ACHN (cell line): ENCODE data around the gene FBXW5.

Experiments used
- DNase-seq: peaks from one replicate; pipeline ENCODE4 v3.0.0-alpha.2; 2015
- in situ Hi-C: cut with HindIII; loops from 2 replicates; pipeline ENCODE4 v1.10.0; 2017; ENCODE audit warnings: low sequenced_read_pairs, low pct_ligation_motif_present, low pct_unique_long_range_greater_than_20kb

FBXW5 gene

DNA sequence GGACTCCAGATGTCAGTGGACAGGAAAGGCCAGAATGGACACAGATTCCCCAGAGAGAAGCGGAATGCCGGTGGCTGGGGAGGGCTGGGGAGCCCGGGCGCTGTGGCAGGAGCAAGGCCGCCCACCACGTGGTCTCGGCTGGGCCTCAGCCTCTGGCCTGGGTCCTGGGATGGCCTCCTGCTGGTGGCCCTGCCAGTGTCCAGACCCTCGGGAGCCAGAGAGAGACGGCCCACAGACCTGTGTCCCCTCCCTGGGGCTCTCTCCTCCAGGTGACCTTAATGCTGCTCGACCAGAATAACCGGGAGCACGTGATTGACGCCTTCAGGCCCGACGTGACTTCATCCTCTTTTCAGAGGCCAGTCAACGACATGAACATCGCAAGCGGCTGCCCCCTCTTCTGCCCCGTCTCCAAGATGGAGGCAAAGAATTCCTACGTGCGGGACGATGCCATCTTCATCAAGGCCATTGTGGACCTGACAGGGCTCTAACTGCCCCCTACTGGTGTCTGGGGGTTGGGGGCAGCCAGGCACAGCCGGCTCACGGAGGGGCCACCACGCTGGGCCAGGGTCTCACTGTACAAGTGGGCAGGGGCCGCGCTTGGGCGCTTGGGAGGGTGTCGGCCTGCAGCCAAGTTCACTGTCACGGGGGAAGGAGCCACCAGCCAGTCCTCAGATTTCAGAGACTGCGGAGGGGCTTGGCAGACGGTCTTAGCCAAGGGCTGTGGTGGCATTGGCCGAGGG, 19.0 kb downstream of the FBXW5 start:
- in situ Hi-C loops = no loop called here
- DNase-seq = no peak

DNA sequence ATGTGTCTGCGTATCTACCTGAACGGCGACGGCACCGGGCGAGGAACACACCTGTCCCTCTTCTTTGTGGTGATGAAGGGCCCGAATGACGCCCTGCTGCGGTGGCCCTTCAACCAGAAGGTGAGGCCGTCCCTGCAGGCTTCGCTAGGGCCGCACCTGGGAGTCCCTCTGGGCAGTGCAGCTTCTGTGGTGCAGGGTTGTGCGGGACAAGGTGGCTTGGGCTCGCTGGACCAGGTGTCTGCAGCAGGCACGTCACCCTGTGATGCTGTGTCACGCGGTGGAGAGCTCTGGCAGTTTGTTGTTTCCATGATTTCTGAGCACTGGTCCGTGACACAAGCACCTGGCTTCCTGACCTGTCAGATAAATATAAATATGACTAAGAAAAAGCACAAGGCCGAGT, 20.7 kb downstream of the FBXW5 start:
- in situ Hi-C loops = no loop called here
- DNase-seq = no peak

DNA sequence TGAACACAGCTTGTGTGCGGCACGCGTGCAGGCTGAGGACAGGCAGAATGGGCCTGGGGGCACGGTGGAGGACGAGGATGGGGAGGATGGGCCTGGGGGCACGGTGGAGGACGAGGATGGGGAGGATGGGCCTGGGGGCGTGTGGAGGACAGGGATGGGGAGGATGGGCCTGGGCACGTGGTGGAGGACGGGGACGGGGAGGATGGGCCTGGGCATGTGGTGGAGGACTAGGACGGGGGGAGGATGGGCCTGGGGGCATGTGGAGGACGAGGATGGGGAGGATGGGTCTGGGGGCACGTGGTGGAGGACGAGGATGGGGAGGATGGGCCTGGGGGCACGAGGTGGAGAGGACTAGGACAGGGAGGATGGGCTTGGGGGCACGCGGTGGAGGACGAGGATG, 22.0 kb downstream of the FBXW5 start:
- in situ Hi-C loops = no loop called here
- no peak for DNase-seq

DNA sequence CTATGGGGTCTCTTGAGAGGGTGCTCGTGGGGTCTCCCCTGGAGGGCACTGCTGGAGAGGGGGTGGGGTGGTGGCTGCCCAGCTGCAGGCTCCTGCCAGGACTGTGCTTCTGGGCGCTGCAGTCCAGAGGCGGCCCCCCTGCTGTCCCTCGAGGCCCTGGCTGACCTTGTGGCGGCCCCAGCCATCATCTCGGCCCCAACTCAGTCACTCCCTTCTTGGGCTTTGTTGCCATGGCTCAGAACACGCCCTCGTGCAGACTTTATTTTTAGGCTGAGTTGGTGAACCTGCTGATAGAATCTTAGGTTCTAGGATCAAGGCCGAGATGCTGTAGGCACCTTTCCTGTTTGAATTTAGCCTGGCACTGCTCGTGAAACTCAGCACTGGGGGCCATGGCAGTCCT, 22.8 kb downstream of the FBXW5 start:
- in situ Hi-C loops = no loop called here
- DNase-seq = no peak

DNA sequence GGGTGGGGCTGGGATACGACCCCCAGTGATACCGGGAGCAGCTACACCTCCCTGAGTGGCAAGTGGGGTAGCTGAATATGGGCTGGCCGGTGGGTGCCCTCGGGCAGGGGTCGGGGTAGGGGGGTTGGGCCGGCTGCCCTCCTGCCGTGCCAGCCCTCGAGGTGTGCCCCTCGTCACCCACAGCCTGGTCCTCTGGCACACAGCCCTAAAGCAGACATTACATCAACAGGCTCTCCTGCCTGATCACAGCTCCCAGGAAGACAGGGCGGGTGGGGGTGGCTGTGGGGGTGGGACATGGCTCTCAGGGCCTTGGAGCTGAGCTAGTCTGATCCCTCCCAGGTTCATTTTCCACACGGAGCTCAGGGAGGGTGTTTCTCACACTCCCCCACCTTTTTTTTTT, 23.2 kb downstream of the FBXW5 start:
- in situ Hi-C loops = no loop called here
- DNase-seq = no peak

DNA sequence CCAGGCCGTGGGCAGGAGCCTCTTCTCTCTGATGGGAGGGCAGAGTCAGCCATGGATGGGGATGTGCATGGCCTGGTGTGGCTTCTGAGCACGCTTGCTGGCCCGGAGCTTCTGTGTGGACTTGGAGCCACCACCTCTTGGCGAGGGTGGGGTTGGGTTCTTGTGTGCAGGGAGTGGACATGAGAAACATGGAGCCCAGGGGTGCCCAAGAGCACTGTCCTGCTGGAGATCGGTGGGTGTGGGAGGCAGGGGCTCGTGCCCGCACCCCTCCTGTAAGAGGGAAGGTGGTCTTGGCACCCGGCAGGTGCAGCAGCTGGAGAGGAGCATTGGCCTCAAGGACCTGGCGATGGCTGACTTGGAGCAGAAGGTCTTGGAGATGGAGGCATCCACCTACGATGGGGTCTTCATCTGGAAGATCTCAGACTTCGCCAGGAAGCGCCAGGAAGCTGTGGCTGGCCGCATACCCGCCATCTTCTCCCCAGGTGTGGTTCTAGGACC, 23.8 kb downstream of the FBXW5 start:
- DNase-seq = no peak
- in situ Hi-C loops = no loop called here

DNA sequence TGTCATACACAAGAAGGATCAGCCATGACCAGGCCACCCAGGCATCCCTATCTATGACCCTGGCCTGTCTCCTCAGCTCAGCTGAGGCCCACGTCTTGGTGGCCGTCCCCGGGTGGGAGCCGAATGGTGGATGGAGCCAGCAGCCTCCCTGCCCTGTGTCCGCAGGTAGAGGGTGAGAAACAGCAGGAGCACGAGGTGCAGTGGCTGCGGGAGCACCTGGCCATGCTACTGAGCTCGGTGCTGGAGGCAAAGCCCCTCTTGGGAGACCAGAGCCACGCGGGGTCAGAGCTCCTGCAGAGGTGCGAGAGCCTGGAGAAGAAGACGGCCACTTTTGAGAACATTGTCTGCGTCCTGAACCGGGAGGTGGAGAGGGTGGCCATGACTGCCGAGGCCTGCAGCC, 24.5 kb downstream of the FBXW5 start:
- in situ Hi-C loops = no loop called here
- no peak for DNase-seq

DNA sequence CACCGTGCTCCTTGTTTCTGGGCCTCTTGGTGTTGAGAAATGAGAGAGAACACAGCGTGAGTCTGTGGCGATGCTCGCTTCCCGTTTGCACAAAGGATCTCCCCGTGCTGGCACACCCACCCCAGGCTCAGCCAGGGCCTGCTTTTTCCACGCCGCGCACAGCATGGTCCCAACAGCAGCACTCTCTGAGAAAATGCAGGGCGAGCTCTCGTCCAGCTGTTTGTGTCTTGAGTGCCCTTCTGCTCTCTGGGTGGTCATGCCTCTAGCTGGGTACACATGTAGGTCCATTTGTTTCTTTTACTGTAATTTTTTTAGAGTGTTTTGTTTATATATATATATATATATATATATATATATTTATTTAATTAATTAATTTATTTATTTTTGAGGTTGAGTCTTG, 26.6 kb downstream of the FBXW5 start:
- DNase-seq = no peak
- in situ Hi-C loops = no loop called here

DNA sequence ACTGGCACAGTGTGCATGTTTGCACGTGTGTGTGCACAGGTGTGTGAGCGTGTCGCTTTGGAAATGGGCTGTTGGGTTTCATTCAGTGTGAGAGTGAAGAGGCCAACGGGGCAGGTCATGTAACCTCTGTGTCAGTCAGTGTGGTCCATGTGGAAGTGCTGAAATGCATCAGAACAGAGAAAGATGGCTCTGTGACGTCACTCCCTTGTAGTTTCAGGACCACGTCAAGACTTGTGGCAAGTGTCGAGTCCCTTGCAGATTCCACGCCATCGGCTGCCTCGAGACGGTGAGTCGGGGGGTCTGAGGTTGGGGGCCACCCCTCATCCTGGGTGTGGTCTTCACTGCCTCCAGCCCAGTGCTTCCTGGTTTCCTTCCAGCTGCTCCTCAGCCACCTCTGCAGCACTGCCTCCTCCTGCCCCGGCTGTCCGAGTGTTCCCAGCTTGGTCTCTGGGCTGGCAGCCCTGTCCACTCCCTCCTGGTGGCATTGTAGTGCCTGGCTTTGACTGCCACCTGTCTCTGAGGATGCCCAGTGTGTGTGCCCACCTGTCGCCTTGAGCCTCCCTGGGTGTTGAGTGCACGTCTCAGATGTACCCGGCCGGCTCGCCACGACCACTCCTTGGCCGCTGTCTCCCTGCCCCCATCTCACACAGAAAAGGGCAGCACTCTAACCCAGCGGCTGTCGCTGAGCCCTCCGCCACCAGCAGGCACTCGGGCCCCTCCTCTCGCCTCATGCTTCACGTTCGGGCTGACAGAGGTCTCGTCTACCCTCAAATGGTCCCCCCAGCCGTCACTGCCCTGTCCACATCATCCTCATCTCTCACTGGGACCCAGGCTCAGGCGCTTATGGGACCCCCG, 28.0 kb downstream of the FBXW5 start:
- in situ Hi-C loops = no loop called here
- DNase-seq = no peak

DNA sequence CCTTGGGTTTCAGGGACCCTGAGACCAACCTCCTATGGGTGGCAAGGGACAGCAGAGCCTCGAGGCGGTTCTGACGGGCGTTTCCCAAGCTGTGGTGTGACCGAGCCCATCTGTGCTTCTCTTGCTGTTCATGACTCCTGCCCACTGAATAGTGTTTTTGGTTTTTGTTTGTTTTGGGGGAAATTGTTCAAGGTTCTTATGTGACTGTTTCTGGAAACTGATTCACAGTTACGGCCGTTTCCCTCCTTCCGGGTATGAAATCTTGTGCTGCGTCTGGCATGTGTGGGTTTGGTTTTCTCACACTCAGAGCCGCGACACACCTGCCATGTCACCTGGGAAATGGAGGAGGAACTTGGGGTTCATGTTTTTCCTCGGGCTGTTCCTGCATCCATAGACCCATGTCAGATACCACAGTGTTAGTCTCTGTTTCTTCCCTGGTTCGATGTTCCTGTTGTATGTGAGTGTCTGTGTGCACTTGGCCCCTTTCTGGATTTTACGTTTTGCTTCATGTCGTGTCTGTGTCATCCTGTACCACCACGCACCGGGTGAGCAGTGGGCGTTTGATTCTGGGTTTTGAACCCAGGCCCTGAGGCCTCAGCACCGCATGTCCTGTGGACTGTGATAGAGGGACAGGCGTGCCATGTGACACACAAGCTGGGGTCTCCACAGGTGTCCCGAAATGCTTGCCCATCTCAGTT, 28.8 kb downstream of the FBXW5 start:
- in situ Hi-C loops = no loop called here
- no peak for DNase-seq

DNA sequence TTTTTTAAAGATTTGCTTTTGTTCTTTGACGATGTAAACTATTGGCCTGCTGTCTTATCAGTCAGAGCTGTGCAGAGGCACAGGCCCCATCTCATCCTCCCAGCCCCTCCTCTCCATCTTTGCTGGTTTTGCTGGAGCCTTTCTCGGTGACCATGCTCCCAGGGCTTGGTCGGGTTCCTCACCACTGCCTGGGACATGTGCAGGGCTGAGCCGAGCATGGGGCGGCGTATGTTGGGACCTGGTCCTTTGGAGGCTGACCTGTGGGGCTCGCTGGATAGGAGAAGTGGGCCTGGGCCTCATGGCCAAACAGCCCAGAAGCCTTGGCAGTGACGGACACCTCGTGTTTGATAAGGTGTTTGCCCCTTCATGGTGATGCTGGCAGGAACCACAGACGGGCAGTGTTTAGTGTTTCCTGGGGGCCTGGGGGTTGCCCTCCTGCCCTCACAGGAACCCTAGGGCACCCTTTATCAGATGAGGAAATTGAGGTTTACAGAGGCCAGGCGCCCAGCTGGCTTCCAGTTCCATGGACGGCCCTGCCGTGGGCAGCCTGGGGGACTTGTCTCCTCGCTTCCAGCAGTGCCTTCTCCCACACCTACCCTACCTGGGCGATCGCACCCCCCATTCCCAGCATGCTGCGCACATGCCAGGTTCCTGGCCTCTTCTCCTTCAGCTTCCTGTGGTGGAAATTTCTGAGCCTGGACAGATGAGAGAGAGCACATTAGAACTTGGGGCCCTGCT, 30.7 kb downstream of the FBXW5 start:
- in situ Hi-C loops = no loop called here
- DNase-seq = no peak

DNA sequence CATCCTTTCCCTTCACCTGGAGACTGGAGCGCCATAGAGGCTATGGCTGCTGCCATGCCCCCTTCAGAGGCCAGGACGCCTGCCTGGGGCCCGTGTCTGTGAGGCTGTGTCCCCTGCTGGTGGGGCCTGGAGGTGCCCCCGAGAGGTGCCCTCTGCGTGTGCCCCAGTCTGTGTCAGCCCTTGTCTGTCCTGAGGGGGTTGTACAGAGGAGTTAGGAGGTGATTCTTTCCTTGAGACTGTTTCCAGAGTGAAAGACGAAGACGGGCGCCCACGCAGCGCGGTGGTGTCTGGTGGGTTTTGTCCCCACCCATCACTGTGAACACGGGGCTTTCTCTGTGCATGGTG, 33.7 kb downstream of the FBXW5 start:
- in situ Hi-C loops = no loop called here
- DNase-seq = no peak

DNA sequence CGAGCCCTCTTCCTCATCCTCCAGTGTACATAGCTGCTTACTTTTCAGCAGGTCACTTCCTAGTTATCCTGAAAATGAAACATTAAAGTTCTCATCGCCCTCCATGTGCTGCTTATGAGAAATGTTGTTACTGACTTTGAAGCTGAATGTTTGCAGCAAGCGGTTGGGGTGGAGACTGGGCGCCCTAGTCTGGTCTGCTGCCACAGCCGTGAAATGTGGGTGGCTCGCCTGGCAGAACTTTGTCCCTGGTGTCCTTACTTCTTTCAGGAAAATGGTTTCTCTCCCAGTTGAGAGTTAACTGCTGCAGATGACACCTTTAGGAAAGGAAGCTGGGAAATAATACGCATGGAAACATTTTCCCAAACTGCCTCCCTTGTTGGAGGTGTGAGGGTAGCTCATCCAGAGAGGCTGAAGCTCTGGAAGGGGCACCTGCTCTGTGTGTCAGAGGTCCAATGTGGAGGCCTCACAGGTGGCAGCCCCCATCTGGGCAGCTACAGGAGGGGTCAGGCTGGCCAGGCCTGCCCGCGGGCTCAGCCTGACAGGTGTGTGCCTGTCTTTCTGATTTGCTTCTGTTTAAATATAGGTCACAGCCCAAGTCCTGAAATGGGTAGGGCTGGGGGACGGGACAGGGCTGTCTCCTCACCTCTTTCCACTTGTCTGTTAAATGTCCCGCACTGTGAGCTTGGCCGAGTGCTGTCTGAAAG, 34.2 kb downstream of the FBXW5 start:
- no peak for DNase-seq
- in situ Hi-C loops = no loop called here

DNA sequence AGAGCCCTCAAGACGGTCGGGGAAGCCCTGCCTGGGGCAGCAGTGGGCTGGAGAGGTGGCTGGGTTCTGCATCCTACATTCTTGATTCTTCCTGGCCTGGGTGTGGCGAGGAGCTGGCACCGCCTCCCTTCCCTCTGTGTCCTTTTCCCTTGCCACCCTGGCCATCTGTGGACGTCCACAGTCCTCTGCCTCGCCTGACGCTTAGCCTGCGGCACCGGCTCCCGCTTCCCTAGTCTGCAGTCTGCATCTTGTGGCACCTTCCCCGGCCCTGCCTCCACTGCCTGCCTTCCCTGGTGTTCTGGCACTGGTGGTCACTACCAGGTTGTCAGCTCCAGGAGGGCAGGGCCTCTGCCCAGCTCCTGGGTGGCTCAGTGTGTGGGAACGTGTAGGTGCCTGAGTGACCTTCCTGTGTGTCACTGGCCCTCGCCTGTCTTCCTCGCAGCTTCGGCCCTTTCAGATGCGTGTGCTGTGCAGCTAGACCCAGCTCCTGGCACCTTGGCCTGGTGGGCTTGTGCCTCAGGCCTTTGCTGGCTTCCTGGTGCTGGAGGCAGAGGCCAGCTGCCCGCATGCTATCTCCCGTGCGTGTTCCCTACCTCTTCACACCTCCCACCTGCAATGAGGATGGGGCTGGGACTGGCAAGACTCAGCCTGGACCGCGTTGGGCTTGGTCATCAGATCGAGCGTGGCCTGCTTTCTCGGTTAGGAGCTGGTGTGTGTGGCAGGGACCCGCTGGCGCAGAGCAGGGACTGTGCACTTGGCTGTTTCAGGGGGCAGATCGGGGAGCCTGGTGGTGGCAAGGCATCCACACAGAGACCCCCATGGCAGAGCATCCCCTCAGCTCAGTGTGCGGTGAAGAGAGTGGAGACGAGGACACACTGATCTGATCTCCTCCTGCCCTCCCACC, 37.3 kb downstream of the FBXW5 start:
- DNase-seq = no peak
- in situ Hi-C loops = no loop called here

DNA sequence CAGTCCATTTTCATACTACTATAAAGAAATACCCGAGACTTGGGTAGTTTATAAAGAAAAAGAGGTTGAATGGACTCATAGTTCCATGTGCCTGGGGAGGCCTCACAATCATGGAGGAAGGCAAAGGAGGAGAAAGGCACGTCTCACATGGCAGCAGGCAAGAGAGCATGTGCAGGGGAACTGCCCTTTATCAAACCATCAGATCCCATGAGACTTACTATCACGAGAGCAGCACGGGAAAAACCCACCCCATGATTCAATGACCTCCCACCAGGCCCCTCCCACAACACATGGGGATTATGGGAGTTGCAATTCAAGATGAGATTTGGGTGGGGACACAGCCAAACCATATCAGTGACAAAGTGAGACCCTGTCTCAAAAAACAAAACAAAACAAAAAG, 38.3 kb downstream of the FBXW5 start:
- no peak for DNase-seq
- in situ Hi-C loops = no loop called here

DNA sequence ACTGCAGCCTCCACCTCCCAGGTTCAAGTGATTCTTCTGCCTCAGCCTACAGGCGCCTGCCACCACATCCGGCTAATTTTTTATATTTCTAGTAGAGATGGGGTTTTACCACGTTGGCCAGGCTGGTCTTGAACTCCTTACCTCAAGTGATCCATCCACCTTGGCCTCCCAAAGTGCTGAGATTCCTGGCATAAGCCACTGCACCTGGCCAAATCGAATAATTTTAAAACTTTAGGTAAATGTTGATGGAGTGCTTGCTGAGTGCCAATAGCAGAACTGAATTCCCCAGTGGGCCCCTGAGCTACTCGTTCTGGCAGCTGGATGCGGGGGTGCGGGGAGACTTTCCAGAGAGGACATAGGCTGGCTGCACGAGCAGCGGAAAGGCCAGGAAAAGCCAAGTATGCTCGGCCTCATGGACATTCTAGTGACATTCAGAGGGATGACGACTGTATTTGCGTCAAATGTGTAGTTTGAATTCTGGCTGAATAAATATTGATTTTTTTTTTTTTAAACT, 41.4 kb downstream of the FBXW5 start:
- no peak for DNase-seq
- in situ Hi-C loops = no loop called here

DNA sequence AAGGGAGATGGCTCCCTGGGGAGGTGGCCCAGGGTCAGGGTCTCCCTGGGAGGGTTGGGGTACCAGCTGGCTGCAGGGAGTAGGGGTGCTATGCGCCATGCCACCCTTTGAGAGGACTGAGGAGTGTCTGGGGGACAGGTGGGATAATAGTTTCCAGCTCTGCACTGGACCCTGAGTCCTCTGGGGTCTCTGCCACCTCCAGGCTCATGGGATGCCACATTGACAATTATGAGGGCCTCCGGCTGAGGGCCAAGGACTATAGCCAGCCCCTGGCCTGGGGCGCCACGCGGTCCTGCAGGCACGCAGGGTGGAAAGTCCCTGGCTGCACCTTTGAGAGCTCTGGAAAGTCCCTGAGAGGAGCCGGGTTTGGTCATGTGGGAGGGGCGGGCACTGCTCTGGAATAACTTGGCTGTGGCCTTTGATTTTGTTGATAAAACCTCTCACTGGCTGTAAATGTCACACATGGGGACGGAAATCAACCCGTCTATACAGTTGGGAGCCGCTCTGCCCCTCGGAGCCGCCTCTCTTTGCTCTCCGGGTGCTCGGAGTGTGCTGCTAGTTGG, 42.2 kb downstream of the FBXW5 start:
- peak; percentile 75 for DNase-seq
- in situ Hi-C loops = no loop called here
